ENCODE results near the gene OR8K3. TPM values are rescaled to one million over a fixed set of nuclear protein-coding genes. Genes with fewer than 3 reads are reported as not detected.

OR8K3 gene
- total and polyA plus RNA-seq, 2 of the 4 experiments (the other 2 are of a cell fraction) = not detected

DNA sequence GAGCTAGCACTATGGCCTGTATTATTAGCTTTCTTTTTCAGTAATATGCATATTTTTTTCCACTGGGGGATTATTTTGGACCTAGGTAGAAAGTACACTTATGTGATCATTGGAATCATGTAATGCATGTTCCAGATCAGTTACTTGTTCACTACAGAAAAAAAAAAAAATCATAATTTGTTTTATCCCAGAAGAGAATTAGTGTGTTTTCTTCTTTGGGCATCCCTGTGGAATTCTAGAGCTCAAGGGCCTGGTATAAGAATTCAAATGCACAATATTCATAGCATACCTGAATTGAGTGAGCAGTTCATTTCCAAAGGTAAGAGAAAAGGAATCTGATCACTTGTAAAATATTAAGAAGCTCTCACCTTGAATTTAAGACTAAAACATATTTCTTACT is 41.1 kb upstream of the OR8K3 start, which contains the start of gene OR5T1:
TSS of gene OR5T1 (plus strand) at position 301 of the 400 bp plus-strand sequence. CDS start 1,485 bp downstream, outside the sequence.
- Histone ChIP-seq H4K8ac (ENCODE audit: low read depth in 2 of 2, low read length in 2 of 2) (no peak within 1 kb of the TSS), H2AK5ac (ENCODE audit: low read depth, low read length) (no peak within 1 kb of the TSS), H2AK9ac (replicated peaks; ENCODE audit: low read depth, low read length, poor library complexity) (no peak within 1 kb of the TSS), H3K4me2 (ENCODE audit: low read depth, low read length) (no peak within 1 kb of the TSS), H4K91ac (ENCODE audit: insufficient read depth, low read depth, low read length) (no peak within 1 kb of the TSS), H3K4ac (ENCODE audit: low read depth, low read length) (no peak within 1 kb of the TSS), H2BK20ac (ENCODE audit: low read depth, low read length) (no peak within 1 kb of the TSS), H2BK5ac (ENCODE audit: low read depth, low read length, poor library complexity, severe bottlenecking) (no peak within 1 kb of the TSS), H3K27me3 (ENCODE audit: control insufficient read depth, insufficient read depth, low read length) (no peaks in the 10 kb centered on the region), H3K4me1 (ENCODE audit: control insufficient read depth, insufficient read depth, low read length) (no peaks in the 10 kb centered on the region), H2BK15ac (ENCODE audit: low read depth, low read length) (no peak within 1 kb of the TSS), H3K9ac (ENCODE audit: low read depth, low read length) (no peak within 1 kb of the TSS), H3K14ac (replicated peaks; ENCODE audit: low read depth, low read length) (no peak within 1 kb of the TSS), H4K5ac (ENCODE audit: low read depth, low read length) (no peak within 1 kb of the TSS), H3K9me3 (ENCODE audit: control insufficient read depth, insufficient read depth, low read length) (peaks cover 5% of the 10 kb centered on the region; the same call in 1 of the 2 replicates), H3K9me1 (ENCODE audit: insufficient read depth, low read length) (no peaks in the 10 kb centered on the region), H2BK120ac (ENCODE audit: low read depth, low read length) (no peak within 1 kb of the TSS), H3K23ac (ENCODE audit: low read depth, low read length) (no peak within 1 kb of the TSS), H3K18ac (ENCODE audit: low read depth, low read length) (no peak within 1 kb of the TSS), H3K4me3 (ENCODE audit: insufficient read depth, low read depth, low read length) (no peak within 1 kb of the TSS), H3K36me3 (ENCODE audit: control insufficient read depth, insufficient read depth, low read length) (no peaks in the 10 kb centered on the region), H3K79me1 (ENCODE audit: low read depth in 1 of 2, low read length in 2 of 2) (no peaks in the 10 kb centered on the region), H2AFZ (replicated peaks; ENCODE audit: low read length, poor library complexity) (no peak within 1 kb of the TSS), H3K56ac (ENCODE audit: extremely low read depth, insufficient read depth, low read length) (no peak within 1 kb of the TSS), H3K27ac (ENCODE audit: insufficient read depth, low read length) (no peak within 1 kb of the TSS), H4K20me1 (ENCODE audit: insufficient read depth, low read length) (no peaks in the 10 kb centered on the region)
- BruUV-seq (replicated peaks) = no TSS peak
- TF ChIP-seq, protein P1, sequence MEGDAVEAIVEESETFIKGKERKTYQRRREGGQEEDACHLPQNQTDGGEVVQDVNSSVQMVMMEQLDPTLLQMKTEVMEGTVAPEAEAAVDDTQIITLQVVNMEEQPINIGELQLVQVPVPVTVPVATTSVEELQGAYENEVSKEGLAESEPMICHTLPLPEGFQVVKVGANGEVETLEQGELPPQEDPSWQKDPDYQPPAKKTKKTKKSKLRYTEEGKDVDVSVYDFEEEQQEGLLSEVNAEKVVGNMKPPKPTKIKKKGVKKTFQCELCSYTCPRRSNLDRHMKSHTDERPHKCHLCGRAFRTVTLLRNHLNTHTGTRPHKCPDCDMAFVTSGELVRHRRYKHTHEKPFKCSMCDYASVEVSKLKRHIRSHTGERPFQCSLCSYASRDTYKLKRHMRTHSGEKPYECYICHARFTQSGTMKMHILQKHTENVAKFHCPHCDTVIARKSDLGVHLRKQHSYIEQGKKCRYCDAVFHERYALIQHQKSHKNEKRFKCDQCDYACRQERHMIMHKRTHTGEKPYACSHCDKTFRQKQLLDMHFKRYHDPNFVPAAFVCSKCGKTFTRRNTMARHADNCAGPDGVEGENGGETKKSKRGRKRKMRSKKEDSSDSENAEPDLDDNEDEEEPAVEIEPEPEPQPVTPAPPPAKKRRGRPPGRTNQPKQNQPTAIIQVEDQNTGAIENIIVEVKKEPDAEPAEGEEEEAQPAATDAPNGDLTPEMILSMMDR (conservative IDR thresholded peaks at IDR 0.05; ENCODE audit: low read depth, low read length) = no peak
- TF ChIP-seq FOS (IDR thresholded peaks at IDR 0.05; ENCODE audit: low read depth, low read length) (no peak), RCOR1 (IDR thresholded peaks at IDR 0.05; ENCODE audit: insufficient replicate concordance, low read length) (no peak), NFE2L2 (IDR thresholded peaks at IDR 0.05; ENCODE audit: low read depth, low read length) (no peak), CEBPB (IDR thresholded peaks at IDR 0.05; ENCODE audit: low read depth, low read length) (no peak), MAFK (IDR thresholded peaks at IDR 0.05; ENCODE audit: low read depth, low read length) (no peak), CHD1 (IDR thresholded peaks at IDR 0.05; ENCODE audit: low read depth, low read length) (no peak), POLR2A (IDR thresholded peaks at IDR 0.05; ENCODE audit: low read depth, low read length) (no peak), RFX5 (IDR thresholded peaks at IDR 0.05; ENCODE audit: low read depth, low read length) (no peak), MAZ (IDR thresholded peaks at IDR 0.05; ENCODE audit: borderline replicate concordance, low read depth, low read length) (no peak), MXI1 (IDR thresholded peaks at IDR 0.05; ENCODE audit: borderline replicate concordance, low read depth, low read length) (no peak), SMC3 (IDR thresholded peaks at IDR 0.05; ENCODE audit: low read depth, low read length) (no peak)
- TF ChIP-seq, protein P2, sequence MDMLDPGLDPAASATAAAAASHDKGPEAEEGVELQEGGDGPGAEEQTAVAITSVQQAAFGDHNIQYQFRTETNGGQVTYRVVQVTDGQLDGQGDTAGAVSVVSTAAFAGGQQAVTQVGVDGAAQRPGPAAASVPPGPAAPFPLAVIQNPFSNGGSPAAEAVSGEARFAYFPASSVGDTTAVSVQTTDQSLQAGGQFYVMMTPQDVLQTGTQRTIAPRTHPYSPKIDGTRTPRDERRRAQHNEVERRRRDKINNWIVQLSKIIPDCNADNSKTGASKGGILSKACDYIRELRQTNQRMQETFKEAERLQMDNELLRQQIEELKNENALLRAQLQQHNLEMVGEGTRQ (IDR thresholded peaks at IDR 0.05; ENCODE audit: low read depth, low read length) = no peak
- TF ChIP-seq, protein P3, sequence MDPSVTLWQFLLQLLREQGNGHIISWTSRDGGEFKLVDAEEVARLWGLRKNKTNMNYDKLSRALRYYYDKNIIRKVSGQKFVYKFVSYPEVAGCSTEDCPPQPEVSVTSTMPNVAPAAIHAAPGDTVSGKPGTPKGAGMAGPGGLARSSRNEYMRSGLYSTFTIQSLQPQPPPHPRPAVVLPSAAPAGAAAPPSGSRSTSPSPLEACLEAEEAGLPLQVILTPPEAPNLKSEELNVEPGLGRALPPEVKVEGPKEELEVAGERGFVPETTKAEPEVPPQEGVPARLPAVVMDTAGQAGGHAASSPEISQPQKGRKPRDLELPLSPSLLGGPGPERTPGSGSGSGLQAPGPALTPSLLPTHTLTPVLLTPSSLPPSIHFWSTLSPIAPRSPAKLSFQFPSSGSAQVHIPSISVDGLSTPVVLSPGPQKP (IDR thresholded peaks at IDR 0.05; ENCODE audit: borderline replicate concordance, low read depth, low read length) = no peak
- ChIA-PET POLR2A (ENCODE audit: unreplicated experiment) (no interaction called here), CTCF (no interaction called here)
- in situ Hi-C loops (cut with MboI; ENCODE audit: low sequenced_read_pairs) (no loop called here), dilution Hi-C loops (cut with HindIII; ENCODE audit: low sequenced_read_pairs, unreplicated experiment) (no loop called here), intact Hi-C loops (cut with micrococcal nuclease) (no loop called here)
- DNase-seq = no peak
- no peak for ATAC-seq (ENCODE audit: low read depth)
